Measurements from ENCODE around the gene TADA2B. TPM values are rescaled to one million over a fixed set of nuclear protein-coding genes. Genes with fewer than 3 reads are reported as not detected.

The TADA2B gene
- total and polyA plus RNA-seq, 2 experiments from 2014 or later = 21.5 to 29.0 TPM

DNA sequence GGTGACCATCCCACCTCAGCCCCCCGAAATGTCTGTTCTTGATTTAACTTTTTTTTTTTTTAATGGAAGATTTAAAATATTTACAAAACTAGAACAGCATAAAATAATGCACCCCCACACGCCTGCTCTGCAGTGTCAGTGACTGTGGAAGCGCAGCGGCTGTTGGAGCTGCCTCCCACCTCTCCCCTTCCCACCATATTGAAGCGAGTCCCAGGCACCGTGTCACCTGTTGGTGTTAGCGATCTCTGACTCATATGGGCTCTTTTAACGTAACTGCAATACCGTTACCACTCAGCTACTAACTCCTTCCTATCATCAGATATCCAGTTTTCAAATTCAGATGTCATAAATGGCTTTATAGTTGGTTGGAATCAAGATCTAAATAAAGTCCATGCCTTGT lies 17.1 kb upstream of the TADA2B start:
- Histone ChIP-seq H3K4me1 (ENCODE audit: low read depth) (no peaks in the 10 kb centered on the region), H3K27ac (no peak overlapping the region), H3K4me3 (no peak overlapping the region), H3K27me3 (no peaks in the 10 kb centered on the region), H3K36me3 (peaks cover 16% of the 10 kb centered on the region), H3K9me3 (ENCODE audit: low read depth) (no peaks in the 10 kb centered on the region)
- no peak for DNase-seq (ENCODE audit: low read depth in 1 of 2, low spot score in 1 of 2)
- no peak for TF ChIP-seq CTCF (IDR thresholded peaks at IDR 0.05; ENCODE audit: low read depth, low read length)

- no peak for TF ChIP-seq CTCF (IDR thresholded peaks at IDR 0.05; ENCODE audit: low read depth, low read length)
- H3K4me1 ChIP-seq (ENCODE audit: low read depth) = no peaks in the 10 kb centered on the region
- no peaks in the 10 kb centered on the region for H3K9me3 ChIP-seq (ENCODE audit: low read depth)
- no peak for DNase-seq (ENCODE audit: low read depth in 1 of 2, low spot score in 1 of 2)
- no peak overlapping the region for H3K27ac ChIP-seq
- no peak overlapping the region for H3K4me3 ChIP-seq
- H3K27me3 ChIP-seq = no peaks in the 10 kb centered on the region
- peaks cover 16% of the 10 kb centered on the region for H3K36me3 ChIP-seq
Measured at GRCh38 chr4:7027284-7027683, 15.9 kb upstream of the TADA2B start.

DNA sequence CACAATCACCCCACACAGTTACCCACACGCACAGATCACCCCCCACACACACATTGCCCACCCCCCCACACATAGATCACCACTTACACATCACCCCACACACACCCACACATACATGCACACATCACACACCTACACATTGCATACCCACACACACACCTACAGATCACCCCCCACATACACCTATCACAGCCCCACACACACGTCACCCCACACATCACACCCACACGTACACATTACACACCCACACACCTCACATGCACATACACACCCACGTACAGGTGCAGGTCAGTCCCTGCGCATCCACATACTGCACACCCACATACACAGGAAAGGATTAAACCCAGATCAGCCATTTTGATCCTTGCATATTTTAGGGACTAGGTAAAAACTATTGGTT lies 15.3 kb upstream of the TADA2B start:
- Histone ChIP-seq H3K27ac (no peak overlapping the region), H3K4me3 (no peak overlapping the region), H3K36me3 (peaks cover 14% of the 10 kb centered on the region), H3K27me3 (no peaks in the 10 kb centered on the region), H3K4me1 (ENCODE audit: low read depth) (no peaks in the 10 kb centered on the region), H3K9me3 (ENCODE audit: low read depth) (no peaks in the 10 kb centered on the region)
- TF ChIP-seq CTCF (IDR thresholded peaks at IDR 0.05; ENCODE audit: low read depth, low read length) = no peak
- no peak for DNase-seq (ENCODE audit: low read depth in 1 of 2, low spot score in 1 of 2)

- no peaks in the 10 kb centered on the region for H3K4me1 ChIP-seq (ENCODE audit: low read depth)
- H3K9me3 ChIP-seq (ENCODE audit: low read depth) = no peaks in the 10 kb centered on the region
- no peak for DNase-seq (ENCODE audit: low read depth in 1 of 2, low spot score in 1 of 2)
- TF ChIP-seq CTCF (IDR thresholded peaks at IDR 0.05; ENCODE audit: low read depth, low read length) = no peak
- H3K27me3 ChIP-seq = no peaks in the 10 kb centered on the region
- no peak overlapping the region for H3K27ac ChIP-seq
- H3K4me3 ChIP-seq = no peak overlapping the region
- peaks cover 12% of the 10 kb centered on the region for H3K36me3 ChIP-seq
Measured at GRCh38 chr4:7029212-7029611, 14.0 kb upstream of the TADA2B start.

GRCh38 chr4:7029921-7030320 lies 13.3 kb upstream of the TADA2B start:
- no peak for TF ChIP-seq CTCF (IDR thresholded peaks at IDR 0.05; ENCODE audit: low read depth, low read length)
- Histone ChIP-seq H3K27me3 (no peaks in the 10 kb centered on the region), H3K27ac (no peak overlapping the region), H3K9me3 (ENCODE audit: low read depth) (no peaks in the 10 kb centered on the region), H3K4me1 (ENCODE audit: low read depth) (no peaks in the 10 kb centered on the region), H3K4me3 (no peak overlapping the region), H3K36me3 (peaks cover 11% of the 10 kb centered on the region)
- no peak for DNase-seq (ENCODE audit: low read depth in 1 of 2, low spot score in 1 of 2)

DNA sequence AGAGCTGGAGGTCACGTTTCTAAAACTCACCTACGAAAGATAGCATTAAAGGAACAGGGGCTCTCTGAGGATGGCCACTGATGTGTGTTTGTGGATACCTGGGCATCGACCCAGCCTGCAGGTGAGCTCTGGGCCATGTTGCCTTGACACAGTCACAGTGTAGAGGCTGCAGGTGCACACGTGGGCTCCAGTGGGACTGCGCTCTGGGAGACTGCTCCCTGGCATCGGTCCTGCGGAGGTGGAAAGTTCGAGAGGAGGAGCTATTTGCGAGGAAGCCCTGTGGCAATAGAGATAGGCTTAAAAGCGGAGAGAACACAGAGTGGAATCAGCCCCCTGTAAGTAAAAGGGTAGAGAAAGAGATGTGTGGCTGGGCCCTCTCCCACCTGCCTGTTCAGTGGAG lies 12.3 kb upstream of the TADA2B start:
- Histone ChIP-seq H3K4me3 (no peak overlapping the region), H3K9me3 (ENCODE audit: low read depth) (no peaks in the 10 kb centered on the region), H3K27ac (no peak overlapping the region), H3K27me3 (no peaks in the 10 kb centered on the region), H3K36me3 (peaks cover 7% of the 10 kb centered on the region), H3K4me1 (ENCODE audit: low read depth) (no peaks in the 10 kb centered on the region)
- DNase-seq (ENCODE audit: low read depth in 1 of 2, low spot score in 1 of 2) = no peak
- no peak for TF ChIP-seq CTCF (IDR thresholded peaks at IDR 0.05; ENCODE audit: low read depth, low read length)
